Measurements from ENCODE around the gene SBNO1. TPM values are rescaled to one million over a fixed set of nuclear protein-coding genes. Genes with fewer than 3 reads are reported as not detected.
"Not testable (repeated sequence)": the region's sequence is repeated elsewhere in the genome, so short reads cannot be mapped to it uniquely, and the experiment has no call there.

SBNO1 gene
- 21.4 TPM for polyA plus RNA-seq (2013)

DNA sequence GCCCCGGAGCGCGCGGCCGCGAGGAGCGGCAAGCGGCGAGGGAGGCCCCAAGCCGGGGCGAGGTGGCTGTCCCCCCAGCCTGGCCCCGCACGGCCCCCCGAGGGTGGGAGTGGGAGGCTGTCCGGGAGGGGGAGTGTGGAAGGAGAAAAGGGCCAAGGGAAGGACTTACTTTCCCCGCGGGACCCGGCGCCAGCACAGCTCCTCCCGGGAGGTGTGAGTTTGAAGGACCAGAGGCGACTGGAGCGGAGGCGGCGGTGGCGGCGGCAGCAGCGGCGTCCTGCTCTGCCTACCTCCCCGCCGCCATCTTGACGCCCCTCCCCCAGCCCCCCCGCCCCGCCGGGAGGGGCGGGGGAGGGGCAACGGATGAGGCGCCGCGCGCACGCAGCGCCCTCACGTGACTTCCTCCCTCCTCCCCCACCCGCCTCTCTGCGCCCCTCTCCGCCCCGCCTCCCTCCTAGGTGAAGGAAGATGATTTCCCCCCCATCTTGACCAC lies at the start of gene SBNO1:
TSS of gene SBNO1 (minus strand) at position 316 of the 493 bp plus-strand sequence. CDS start 14,406 bp downstream, outside the sequence.
- H3K36me3 ChIP-seq (ENCODE audit: control insufficient read depth in 4 of 4, insufficient read depth in 4 of 4, low read length in 3 of 4): peaks cover 0 to 2% (median under 1%) of the 10 kb centered on the region in 4 experiments
- 0% methylated on average over 18 of the region's 47 CpGs for WGBS (ENCODE audit: insufficient coverage)
- DNase-seq: peak; percentile 89 to 94 (median 93)
- POLR2A ChIA-PET: interaction anchor here (0.8 to 1.5 kb wide), 3 partner anchors 19 to 93 kb away, joined by 3 to 9 read pairs (median 7); partner anchors contain the start of genes KMT5A and SNRNP35
- peak within 1 kb of the TSS; percentile 97 to 99 for H3K27ac ChIP-seq (ENCODE audit: insufficient read depth in 1 of 2, low read depth in 1 of 2, low read length in 2 of 2, poor library complexity in 1 of 2, severe bottlenecking in 2 of 2)
- H3K27me3 ChIP-seq (replicated peaks in 2 of 5; ENCODE audit: control insufficient read depth in 4 of 5, insufficient read depth in 5 of 5, low read length in 4 of 5): no peaks in the 10 kb centered on the region
- H3K9me3 ChIP-seq (ENCODE audit: control extremely low read depth in 1 of 5, control insufficient read depth in 4 of 5, insufficient read depth in 2 of 5, low read depth in 1 of 5, low read length in 4 of 5): no peaks in the 10 kb centered on the region
- peak within 1 kb of the TSS; percentile 82 to 99 (median 95) for H3K4me3 ChIP-seq (ENCODE audit: control insufficient read depth in 1 of 7, extremely low read depth in 1 of 7, insufficient read depth in 4 of 7, low read depth in 2 of 7, low read length in 6 of 7)
- CTCF ChIA-PET: interaction anchor here (0.8 to 2.8 kb wide), 13 partner anchors 9 to 349 kb away, joined by 3 to 20 read pairs (median 4); partner anchors contain the start of gene KMT5A
- H3K4me1 ChIP-seq (ENCODE audit: control extremely low read depth in 1 of 4, control insufficient read depth in 4 of 4, insufficient read depth in 4 of 4, low read length in 3 of 4): peaks cover 4 to 25% (median 19%) of the 10 kb centered on the region in 4 experiments

- POLR2A ChIA-PET: interaction anchor here (0.5 kb wide), 1 partner anchor 48 kb away, joined by 3 read pairs; the partner anchor contains the start of gene SNRNP35
- 100% methylated on average over 5 of the region's 5 CpGs for WGBS (ENCODE audit: insufficient coverage)
- no peak for DNase-seq
- peaks cover 8 to 54% (median 32%) of the 10 kb centered on the region in 4 experiments for H3K36me3 ChIP-seq (ENCODE audit: control insufficient read depth in 4 of 4, insufficient read depth in 4 of 4, low read length in 3 of 4)
- H3K4me1 ChIP-seq (ENCODE audit: control extremely low read depth in 1 of 4, control insufficient read depth in 4 of 4, insufficient read depth in 4 of 4, low read length in 3 of 4): peaks cover 0 to 2% (median 0%) of the 10 kb centered on the region in 4 experiments
- H3K9me3 ChIP-seq (ENCODE audit: control extremely low read depth in 1 of 5, control insufficient read depth in 4 of 5, insufficient read depth in 2 of 5, low read depth in 1 of 5, low read length in 4 of 5): no peaks in the 10 kb centered on the region
- CTCF ChIA-PET: interaction anchor here (0.9 to 1.2 kb wide), 4 partner anchors 12 to 172 kb away, joined by 3 to 4 read pairs (median 4); no protein-coding TSS in a partner anchor
- no peaks in the 10 kb centered on the region for H3K27me3 ChIP-seq (replicated peaks in 2 of 5; ENCODE audit: control insufficient read depth in 4 of 5, insufficient read depth in 5 of 5, low read length in 4 of 5)
- no peak overlapping the region for H3K4me3 ChIP-seq (ENCODE audit: control insufficient read depth in 1 of 7, extremely low read depth in 1 of 7, insufficient read depth in 4 of 7, low read depth in 2 of 7, low read length in 6 of 7)
- no peak overlapping the region for H3K27ac ChIP-seq (ENCODE audit: insufficient read depth in 1 of 2, low read depth in 1 of 2, low read length in 2 of 2, poor library complexity in 1 of 2, severe bottlenecking in 2 of 2)
Measured at GRCh38 chr12:123410041-123410412, 45.4 kb upstream of the SBNO1 start.

GRCh38 chr12:123409284-123410040 lies 44.8 kb upstream of the SBNO1 start:
- H3K4me3 ChIP-seq (ENCODE audit: control insufficient read depth in 1 of 7, extremely low read depth in 1 of 7, insufficient read depth in 4 of 7, low read depth in 2 of 7, low read length in 6 of 7); H3K9me3 ChIP-seq (ENCODE audit: control extremely low read depth in 1 of 5, control insufficient read depth in 4 of 5, insufficient read depth in 2 of 5, low read depth in 1 of 5, low read length in 4 of 5); H3K4me1 ChIP-seq (ENCODE audit: control extremely low read depth in 1 of 4, control insufficient read depth in 4 of 4, insufficient read depth in 4 of 4, low read length in 3 of 4); H3K27me3 ChIP-seq (replicated peaks in 2 of 5; ENCODE audit: control insufficient read depth in 4 of 5, insufficient read depth in 5 of 5, low read length in 4 of 5); H3K27ac ChIP-seq (ENCODE audit: insufficient read depth in 1 of 2, low read depth in 1 of 2, low read length in 2 of 2, poor library complexity in 1 of 2, severe bottlenecking in 2 of 2); DNase-seq: not testable (repeated sequence)
- ChIA-PET POLR2A (interaction anchor here (0.5 to 0.6 kb wide), 2 partner anchors 49 to 74 kb away, joined by 3 read pairs; partner anchors contain the start of gene SNRNP35), CTCF (interaction anchor here (1.1 to 1.2 kb wide), 2 partner anchors 12 to 172 kb away, joined by 3 read pairs; no protein-coding TSS in a partner anchor)
- peaks cover 8 to 55% (median 33%) of the 10 kb centered on the region in 4 experiments for H3K36me3 ChIP-seq (ENCODE audit: control insufficient read depth in 4 of 4, insufficient read depth in 4 of 4, low read length in 3 of 4)
- WGBS (ENCODE audit: insufficient coverage): 99% methylated on average over 10 of the region's 11 CpGs

DNA sequence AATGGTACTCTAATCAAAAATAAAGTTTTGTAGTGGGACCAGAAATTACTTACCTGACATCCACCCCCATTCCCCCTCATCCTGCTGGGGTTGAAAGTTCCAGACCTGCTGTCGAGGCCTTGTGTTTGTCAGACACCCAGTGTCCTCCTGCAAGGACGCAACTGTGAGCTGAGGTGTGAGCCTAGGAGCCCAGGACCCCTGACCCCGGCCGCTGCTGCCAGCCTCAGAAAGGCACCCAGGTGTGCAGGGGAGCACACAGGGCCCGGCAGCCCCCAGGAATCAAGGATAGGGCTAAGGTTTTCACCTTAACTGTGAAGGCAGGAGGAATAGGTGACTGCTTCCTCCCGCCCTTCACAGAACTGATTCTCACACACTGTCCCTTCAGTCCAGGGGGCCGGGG lies 44.0 kb upstream of the SBNO1 start:
- peaks cover 13 to 61% (median 41%) of the 10 kb centered on the region in 4 experiments for H3K36me3 ChIP-seq (ENCODE audit: control insufficient read depth in 4 of 4, insufficient read depth in 4 of 4, low read length in 3 of 4)
- POLR2A ChIA-PET; H3K9me3 ChIP-seq (ENCODE audit: control extremely low read depth in 1 of 5, control insufficient read depth in 4 of 5, insufficient read depth in 2 of 5, low read depth in 1 of 5, low read length in 4 of 5); CTCF ChIA-PET; H3K27ac ChIP-seq (ENCODE audit: insufficient read depth in 1 of 2, low read depth in 1 of 2, low read length in 2 of 2, poor library complexity in 1 of 2, severe bottlenecking in 2 of 2); DNase-seq; H3K4me1 ChIP-seq (ENCODE audit: control extremely low read depth in 1 of 4, control insufficient read depth in 4 of 4, insufficient read depth in 4 of 4, low read length in 3 of 4); H3K4me3 ChIP-seq (ENCODE audit: control insufficient read depth in 1 of 7, extremely low read depth in 1 of 7, insufficient read depth in 4 of 7, low read depth in 2 of 7, low read length in 6 of 7); H3K27me3 ChIP-seq (replicated peaks in 2 of 5; ENCODE audit: control insufficient read depth in 4 of 5, insufficient read depth in 5 of 5, low read length in 4 of 5): not testable (repeated sequence)
- WGBS (ENCODE audit: insufficient coverage): 96% methylated on average over 3 of the region's 7 CpGs

DNA sequence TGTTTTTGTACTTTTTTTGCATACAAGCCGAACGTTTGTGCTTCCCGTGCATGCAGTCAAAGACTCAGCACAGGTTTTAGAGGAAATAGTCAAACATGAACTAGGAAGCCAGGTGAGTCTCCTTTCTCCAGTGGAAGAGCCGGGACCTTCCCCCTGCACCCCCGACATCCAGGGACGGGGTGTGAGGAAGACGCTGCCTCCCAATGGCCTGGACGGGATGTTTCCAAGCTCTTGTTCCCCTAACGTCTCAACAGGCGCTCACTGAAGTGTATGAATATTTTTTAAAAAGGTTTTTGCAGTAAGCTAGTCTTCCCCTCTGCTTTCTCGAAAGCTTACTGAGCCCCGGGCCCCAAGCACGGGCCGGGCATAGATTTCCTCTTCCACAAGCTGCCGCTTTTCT lies 43.3 kb upstream of the SBNO1 start:
- H3K27ac ChIP-seq (ENCODE audit: insufficient read depth in 1 of 2, low read depth in 1 of 2, low read length in 2 of 2, poor library complexity in 1 of 2, severe bottlenecking in 2 of 2); H3K9me3 ChIP-seq (ENCODE audit: control extremely low read depth in 1 of 5, control insufficient read depth in 4 of 5, insufficient read depth in 2 of 5, low read depth in 1 of 5, low read length in 4 of 5); CTCF ChIA-PET; POLR2A ChIA-PET; H3K27me3 ChIP-seq (replicated peaks in 2 of 5; ENCODE audit: control insufficient read depth in 4 of 5, insufficient read depth in 5 of 5, low read length in 4 of 5); DNase-seq; H3K4me1 ChIP-seq (ENCODE audit: control extremely low read depth in 1 of 4, control insufficient read depth in 4 of 4, insufficient read depth in 4 of 4, low read length in 3 of 4); H3K4me3 ChIP-seq (ENCODE audit: control insufficient read depth in 1 of 7, extremely low read depth in 1 of 7, insufficient read depth in 4 of 7, low read depth in 2 of 7, low read length in 6 of 7): not testable (repeated sequence)
- 100% methylated on average over 1 of the region's 15 CpGs for WGBS (ENCODE audit: insufficient coverage)
- H3K36me3 ChIP-seq (ENCODE audit: control insufficient read depth in 4 of 4, insufficient read depth in 4 of 4, low read length in 3 of 4): peaks cover 18 to 64% (median 48%) of the 10 kb centered on the region in 4 experiments

GRCh38 chr12:123407269-123407668 lies 42.6 kb upstream of the SBNO1 start:
- H3K36me3 ChIP-seq (ENCODE audit: control insufficient read depth in 4 of 4, insufficient read depth in 4 of 4, low read length in 3 of 4): peaks cover 15 to 64% (median 48%) of the 10 kb centered on the region in 4 experiments
- 96% methylated on average over 4 of the region's 15 CpGs for WGBS (ENCODE audit: insufficient coverage)
- POLR2A ChIA-PET: not testable (repeated sequence)

GRCh38 chr12:123404581-123404980 lies 39.9 kb upstream of the SBNO1 start:
- Histone ChIP-seq H3K4me3 (ENCODE audit: control insufficient read depth in 1 of 7, extremely low read depth in 1 of 7, insufficient read depth in 4 of 7, low read depth in 2 of 7, low read length in 6 of 7) (no peak overlapping the region), H3K9me3 (ENCODE audit: control extremely low read depth in 1 of 5, control insufficient read depth in 4 of 5, insufficient read depth in 2 of 5, low read depth in 1 of 5, low read length in 4 of 5) (no peaks in the 10 kb centered on the region), H3K27ac (ENCODE audit: insufficient read depth in 1 of 2, low read depth in 1 of 2, low read length in 2 of 2, poor library complexity in 1 of 2, severe bottlenecking in 2 of 2) (no peak overlapping the region), H3K4me1 (ENCODE audit: control extremely low read depth in 1 of 4, control insufficient read depth in 4 of 4, insufficient read depth in 4 of 4, low read length in 3 of 4) (no peaks in the 10 kb centered on the region), H3K36me3 (ENCODE audit: control insufficient read depth in 4 of 4, insufficient read depth in 4 of 4, low read length in 3 of 4) (peaks cover 13 to 61% (median 46%) of the 10 kb centered on the region in 4 experiments), H3K27me3 (replicated peaks in 2 of 5; ENCODE audit: control insufficient read depth in 4 of 5, insufficient read depth in 5 of 5, low read length in 4 of 5) (no peaks in the 10 kb centered on the region)
- CTCF ChIA-PET: interaction anchor here (1.2 to 1.8 kb wide), 3 partner anchors 12 to 20 kb away, joined by 3 to 8 read pairs (median 4); no protein-coding TSS in a partner anchor
- POLR2A ChIA-PET: no interaction called here
- DNase-seq: no peak
- WGBS (ENCODE audit: insufficient coverage): 99% methylated on average over 8 of the region's 9 CpGs

More at GRCh38 chr12:123407269-123407668, 42.6 kb upstream of the SBNO1 start:
- DNase-seq; H3K9me3 ChIP-seq (ENCODE audit: control extremely low read depth in 1 of 5, control insufficient read depth in 4 of 5, insufficient read depth in 2 of 5, low read depth in 1 of 5, low read length in 4 of 5); H3K4me3 ChIP-seq (ENCODE audit: control insufficient read depth in 1 of 7, extremely low read depth in 1 of 7, insufficient read depth in 4 of 7, low read depth in 2 of 7, low read length in 6 of 7); H3K4me1 ChIP-seq (ENCODE audit: control extremely low read depth in 1 of 4, control insufficient read depth in 4 of 4, insufficient read depth in 4 of 4, low read length in 3 of 4); H3K27me3 ChIP-seq (replicated peaks in 2 of 5; ENCODE audit: control insufficient read depth in 4 of 5, insufficient read depth in 5 of 5, low read length in 4 of 5); H3K27ac ChIP-seq (ENCODE audit: insufficient read depth in 1 of 2, low read depth in 1 of 2, low read length in 2 of 2, poor library complexity in 1 of 2, severe bottlenecking in 2 of 2): not testable (repeated sequence)
- CTCF ChIA-PET: interaction anchor here (0.9 kb wide), 1 partner anchor 10 kb away, joined by 3 read pairs; no protein-coding TSS in a partner anchor
